Dedifferentiated amniotic fluid mesenchymal stem cell (primary cell): ENCODE data around the gene PRKACA.

Source experiments
- DNase-seq: peaks from one replicate; pipeline ENCODE4 v3.0.0-alpha.2; 2016; ENCODE audit errors: extremely low spot score

The PRKACA gene

DNA sequence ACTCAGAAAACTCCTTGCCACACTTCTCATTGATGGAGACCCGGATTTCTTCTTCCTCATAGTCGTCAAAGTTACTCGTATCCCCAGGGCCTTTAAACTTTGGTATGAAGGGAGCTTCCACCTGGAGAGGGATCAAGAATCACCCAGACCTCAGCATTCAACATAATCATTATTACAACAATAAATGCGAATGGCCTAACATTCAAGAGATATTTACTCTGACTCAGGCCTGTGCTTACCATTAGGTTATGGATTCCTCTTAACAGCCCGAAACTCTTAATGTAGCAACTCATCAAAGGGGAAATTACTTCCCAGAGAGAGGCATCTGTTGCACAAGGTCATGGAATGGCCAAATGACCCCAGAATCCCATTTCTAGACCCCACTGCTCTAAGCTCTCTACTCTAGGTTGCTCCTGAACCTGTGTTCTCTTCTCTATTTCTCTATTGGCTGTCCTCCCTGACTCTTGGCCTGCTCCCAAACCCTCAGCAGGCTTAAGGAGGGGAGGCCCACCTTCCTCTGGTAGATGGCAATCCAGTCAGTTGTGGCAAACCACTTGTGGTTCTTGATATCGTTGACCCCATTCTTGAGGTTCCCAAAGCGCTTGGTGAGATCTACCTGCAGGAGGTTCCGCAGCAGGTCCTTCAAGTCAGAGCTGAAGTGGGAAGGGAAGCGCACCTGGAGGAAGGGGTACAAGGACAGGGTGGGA is 24.3 kb downstream of the PRKACA start:
- no peak for DNase-seq

DNA sequence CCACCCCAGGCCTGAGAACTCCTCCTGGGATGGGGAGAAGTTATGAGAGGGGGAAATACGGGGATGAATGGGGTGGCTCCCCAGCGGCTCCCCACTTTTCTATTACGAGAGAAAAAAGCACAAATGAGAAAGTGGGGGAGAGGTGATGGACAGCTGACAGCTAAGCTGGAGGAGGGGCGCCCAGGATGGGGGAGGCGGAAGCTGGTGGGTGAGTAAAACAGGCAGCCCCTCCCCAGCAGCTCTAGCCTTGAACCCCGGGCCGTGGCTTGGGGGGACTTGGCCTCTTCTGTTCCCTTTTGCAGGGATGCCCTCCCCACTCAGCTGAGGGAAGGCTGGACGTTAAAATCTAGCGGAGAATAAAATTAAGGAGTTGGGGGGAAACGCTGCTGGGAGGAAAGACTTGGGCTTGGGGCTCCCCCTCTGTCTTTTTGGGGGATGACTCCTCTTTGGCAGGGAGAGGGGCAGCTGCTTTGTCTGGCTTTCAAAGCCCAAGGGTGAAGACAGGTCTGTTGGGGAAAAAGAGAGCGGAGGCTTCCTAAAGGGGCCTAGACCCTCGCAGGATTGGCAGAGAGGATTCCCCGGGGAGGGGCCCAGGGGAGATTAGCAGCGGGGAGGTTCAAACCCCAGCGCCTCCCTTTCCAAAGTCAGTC is 25.6 kb downstream of the PRKACA start:
- DNase-seq = no peak

DNA sequence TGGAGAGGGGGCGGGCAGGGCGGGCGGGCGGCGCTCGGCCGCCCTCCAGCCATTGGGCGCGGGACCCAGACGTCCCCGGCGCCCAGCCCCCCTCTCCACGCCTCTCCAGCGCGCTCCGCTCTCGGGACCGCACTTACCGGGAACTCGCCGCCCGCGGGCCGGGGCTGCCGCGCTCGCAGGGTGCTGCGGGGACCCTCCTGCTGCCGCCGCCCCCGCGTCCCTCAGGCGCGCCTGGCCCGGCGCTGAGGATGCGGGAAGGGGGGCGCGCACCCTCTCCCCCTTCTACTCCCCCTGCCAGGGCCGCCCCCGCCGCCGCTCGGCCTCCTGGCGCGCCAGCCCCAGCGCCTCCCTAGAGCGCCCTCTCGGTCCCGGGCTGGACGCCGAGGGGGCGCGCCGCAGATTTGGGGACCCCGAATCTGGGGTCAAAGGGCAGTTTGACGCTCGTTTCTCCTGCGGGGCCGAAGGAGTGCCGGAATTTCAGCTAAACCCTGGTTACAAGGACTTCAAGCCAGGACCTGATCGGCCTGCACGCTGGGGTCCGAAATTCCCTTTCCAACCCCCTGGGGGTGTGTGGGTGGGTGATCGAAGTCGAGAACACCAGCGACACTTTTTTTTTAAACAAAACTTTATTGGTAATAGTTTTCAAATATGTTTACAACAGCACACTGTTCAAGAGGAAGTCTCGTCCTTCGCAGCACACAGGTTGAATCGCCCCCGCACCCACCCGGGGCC is 26.3 kb downstream of the PRKACA start:
- DNase-seq = peak; percentile 19

DNA sequence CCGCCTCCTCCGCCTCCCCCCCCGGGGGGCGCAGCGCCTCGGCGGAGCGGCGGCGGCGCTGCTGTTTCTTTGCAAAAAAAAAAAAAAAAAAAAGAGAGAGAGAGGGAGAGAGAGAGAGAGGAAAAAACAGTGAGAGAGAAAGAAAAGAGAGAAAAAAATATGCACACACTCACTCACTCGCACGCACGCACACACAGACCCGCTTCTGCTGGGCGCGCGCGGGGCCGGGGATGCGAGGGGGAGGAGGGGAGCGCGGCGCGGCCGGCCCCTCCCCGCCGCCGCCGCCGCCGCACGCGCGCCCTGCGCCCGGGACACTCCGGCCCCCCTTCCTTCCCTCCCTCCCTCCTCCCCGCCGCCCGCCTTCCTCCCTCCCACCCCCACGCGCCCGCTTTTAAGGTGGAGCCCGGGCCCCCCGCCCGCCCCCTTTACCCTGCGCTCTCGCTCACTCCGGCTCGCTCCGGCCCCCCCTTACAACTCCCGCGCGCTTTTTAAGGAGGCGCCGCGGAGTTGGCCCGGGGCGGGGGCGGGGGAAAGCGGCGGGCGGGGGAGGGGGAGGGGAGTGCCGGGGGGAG is 27.0 kb downstream of the PRKACA start, which contains the start of gene SAMD1:
TSS of gene SAMD1 (minus strand) at position 243 of the 572 bp plus-strand sequence.
- DNase-seq = peak; percentile 74

DNA sequence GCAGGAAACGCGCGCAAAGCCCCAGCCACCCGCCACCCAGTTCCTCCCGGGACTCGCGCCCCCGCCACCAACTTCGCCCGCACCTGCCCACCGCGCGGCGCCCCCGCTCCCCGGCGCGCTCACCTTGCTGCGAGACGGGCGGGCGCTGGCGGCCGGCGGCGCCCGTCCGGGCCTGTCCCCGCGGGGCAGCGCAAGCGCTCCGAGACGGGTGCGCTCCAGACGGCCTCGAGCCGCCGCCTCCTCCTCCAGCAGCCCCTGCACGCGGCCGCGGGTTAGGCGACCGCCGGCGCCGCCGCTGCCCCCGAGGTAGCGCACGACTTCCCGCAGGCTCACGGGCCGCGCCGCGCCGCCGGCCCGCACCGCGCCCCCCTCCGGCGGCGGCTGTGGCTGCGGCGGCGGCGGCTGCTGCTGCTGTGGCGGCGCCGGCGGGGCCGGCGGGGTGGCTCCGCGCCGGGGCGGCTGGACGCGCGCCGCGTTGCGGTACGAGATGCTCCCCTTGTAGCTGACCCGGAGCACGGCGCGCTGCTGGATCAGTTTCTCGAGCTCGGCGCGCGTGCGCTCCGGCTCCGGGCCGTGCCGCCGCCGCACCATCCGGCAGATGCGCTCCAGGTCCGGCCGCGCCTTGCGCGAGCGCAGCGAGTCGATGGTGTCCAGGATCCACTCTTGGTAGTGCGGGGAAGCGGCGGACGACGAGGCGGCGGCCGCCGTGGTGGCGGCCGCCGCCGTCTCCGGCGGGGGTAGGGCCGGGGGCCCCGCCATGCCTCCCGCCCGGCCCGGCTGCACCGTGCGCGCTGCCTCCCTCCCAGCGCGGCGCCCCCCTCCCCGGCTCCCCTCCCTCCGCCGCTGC is 27.7 kb downstream of the PRKACA start:
- DNase-seq = peak; percentile 44

DNA sequence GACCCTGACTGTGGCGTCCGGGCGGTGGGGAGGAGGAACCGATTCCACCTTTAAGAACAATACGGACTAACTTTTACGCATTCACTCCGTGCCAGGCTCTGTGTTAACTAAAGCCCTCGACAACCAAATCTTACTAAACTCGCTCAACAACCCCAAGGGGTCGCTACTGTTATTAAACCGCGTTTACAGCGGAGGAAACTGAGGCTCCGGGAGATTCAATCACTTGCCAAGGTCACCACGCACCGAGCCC is 28.2 kb downstream of the PRKACA start:
- no peak for DNase-seq

DNA sequence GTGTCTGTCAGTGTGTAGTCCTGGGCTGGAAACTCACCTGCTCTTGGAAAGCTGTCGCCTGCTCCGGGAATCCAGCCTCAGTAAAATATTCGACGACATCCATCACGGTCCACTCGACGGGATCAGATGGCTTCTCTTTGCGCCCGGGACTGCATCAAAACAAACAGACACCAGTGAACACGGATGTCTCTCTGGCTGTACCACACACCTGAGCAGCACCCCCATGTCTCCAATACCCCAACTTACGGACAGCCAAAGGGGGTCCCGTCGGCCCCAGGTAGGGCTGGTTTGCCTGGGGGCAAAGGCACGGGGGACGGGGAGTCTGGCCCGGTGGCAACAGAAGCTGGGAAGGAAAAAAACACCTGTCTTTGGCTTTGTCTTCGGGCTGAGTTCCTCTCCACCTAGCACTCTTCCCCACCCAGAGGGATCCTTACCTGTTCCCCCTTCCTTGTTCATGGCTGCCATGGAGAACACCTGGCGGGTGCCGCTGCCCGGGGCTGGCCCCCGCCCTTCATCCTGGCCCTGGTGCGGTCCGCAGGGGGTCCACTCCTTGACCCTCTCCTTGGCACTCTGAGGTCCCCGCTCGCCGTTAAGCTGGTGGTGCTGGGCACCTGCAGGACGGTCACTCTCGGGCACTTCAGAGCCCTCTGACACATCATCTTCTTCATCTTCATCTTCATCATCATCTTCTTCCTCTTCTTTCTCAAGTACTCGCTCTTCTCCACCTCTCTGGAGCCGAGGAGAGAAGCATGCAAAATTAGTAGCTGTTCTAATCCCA is 28.7 kb downstream of the PRKACA start:
- no peak for DNase-seq

DNA sequence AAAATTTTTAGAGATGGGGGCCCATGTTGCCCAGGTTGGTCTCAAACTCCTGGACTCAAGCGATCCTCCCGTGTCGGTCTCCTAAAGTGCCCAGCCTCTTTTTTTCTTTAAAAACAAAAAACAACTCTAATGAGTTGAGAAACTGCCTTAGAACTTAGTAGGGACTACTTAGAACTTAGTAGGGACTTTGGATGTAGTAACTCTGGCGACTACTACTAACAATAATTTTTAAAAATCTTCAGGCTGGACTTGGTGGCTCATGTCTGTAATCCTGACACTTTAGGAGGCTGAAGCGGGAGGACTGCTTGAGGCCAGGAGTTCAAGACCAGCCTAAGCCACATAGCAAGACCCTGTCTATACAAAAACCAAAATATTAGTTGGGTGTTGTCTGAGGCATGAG is 31.5 kb downstream of the PRKACA start:
- no peak for DNase-seq

DNA sequence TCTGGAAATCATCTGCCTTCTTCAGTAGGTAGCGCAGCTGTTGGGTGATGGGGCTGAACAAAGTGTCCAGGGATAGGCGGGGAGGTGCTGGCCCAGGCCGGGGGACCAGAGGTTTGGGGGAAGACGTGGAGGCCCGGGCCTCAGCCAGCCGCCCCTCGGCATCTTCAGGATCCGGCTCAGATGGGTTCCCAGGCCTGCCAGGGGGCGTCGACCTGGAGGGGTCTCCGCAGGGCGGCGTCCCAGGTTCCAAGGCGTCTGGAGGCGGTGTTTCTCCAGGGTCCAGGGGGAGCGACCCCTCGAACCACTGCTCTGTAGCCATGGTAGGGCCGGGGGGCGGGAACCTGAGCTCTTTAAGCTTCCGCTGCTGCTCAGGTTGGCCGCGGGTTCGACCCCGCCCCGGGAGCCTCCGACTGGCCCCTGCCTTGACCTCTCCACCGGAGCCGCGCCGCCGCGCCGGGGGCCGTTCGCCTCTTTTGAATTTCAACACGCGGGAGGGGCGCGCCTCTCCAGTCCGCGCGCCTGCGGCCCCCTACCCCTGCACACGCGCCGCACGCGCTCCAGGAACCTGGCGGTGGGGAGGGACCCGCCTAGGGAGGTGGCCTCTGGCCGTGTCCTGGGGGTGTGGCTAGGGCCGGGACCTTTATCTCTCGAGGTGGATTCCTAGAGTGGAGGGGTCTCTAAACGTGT is 32.1 kb downstream of the PRKACA start, which contains the start of gene C19orf67:
TSS of gene C19orf67 (minus strand) at position 475 of the 687 bp plus-strand sequence. CDS start at position 319, 156 bp downstream.
- no peak for DNase-seq

DNA sequence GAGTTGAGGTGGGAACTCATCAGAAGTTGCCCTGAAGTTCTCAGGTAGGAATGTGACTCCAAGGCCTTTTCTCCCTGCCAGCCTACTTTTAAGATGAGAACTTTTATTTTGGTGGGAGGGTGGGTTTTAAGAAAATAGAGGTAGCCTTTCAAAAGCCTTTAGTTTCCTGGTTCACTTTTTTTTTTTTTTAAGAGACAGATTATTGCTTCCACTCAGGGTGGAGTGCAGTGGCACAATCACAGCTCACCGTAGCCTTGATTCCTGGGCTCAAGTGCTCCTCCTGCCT is 34.9 kb downstream of the PRKACA start:
- DNase-seq = no peak

DNA sequence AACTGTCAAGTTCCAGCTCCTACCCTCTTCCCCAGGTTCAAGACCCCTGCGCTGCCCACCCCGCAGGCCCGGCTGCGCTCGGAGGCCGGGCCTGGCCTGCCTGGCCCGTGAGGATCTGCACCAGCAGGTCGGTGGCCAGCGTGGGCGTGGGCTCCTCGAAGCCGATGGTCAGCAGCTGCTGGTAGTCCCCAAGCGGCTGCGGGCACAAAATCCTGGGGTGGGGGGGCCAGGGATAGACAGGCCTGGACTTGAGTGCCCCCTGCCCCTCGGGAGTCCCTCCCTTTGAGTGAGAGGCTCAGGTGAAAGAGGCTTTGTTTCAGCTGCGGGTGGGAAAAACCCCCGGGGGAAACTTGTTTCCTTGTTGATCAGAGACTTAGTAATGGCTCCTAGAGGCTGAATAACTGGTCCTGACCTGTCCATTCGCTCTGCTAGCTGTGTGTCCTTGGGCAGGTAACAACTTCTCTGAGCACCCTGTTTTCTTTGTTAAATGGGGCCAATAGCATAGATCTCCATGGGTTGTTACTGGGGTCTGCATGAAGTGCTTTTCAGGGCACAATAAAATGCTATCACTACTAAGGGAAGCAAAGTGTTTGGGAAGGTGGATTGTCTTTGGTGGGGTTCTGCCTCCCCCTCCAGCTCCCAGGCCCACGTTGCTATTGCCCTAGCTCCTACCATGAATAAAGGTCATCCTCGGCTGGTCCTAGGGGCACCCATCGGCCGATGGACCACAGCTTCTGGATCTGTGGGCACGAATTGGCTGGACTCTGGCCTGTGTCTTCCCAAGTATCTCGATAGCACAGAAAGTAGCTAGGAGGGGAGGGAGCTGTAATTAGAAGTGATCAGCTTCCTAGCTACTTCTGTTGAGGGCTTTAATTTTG is 35.5 kb downstream of the PRKACA start:
- DNase-seq = no peak

DNA sequence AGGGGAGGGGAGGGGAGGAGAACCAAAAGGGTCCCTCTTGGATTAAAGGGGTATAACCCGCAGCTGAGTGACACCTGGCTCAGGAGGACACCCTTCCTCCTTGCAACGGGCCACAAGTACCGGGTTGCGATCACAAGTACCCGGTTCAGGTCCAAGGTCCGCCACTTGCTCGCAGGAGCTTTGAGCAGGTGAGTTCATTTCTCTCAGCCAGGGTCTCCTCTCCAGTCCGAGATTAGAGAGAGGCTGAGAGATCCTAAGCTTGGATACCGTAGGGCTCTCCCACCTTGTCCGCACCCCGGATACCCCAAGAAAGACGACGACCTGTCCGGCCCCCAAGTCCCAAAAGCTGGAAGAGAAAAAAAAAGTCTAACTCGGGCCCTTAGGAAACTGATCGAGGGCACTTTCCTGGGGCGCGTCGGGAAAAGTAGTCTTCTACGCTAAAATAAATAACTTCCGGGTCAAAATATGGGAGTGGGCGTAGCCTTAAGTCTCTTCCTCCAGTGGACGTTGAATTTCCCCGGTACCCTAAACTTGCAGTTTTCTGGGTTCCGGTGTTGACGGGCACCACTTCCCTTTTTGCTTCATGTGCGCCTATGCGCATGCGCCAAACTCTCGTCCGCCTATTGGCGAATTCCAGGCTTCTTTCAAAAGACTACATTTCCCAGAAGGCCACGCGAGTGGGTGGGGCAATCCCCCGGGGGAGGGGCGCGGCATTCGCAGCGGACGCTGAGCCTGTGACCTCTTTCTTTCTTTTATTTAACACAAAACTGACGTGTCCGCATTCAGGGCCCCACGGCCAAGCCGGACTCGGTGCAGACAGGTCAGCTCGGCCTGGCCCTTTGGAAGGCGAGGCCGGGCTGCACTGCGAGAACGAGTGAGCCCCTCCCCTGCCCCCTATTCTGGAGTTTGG is 36.4 kb downstream of the PRKACA start:
- peak; percentile 99 for DNase-seq

DNA sequence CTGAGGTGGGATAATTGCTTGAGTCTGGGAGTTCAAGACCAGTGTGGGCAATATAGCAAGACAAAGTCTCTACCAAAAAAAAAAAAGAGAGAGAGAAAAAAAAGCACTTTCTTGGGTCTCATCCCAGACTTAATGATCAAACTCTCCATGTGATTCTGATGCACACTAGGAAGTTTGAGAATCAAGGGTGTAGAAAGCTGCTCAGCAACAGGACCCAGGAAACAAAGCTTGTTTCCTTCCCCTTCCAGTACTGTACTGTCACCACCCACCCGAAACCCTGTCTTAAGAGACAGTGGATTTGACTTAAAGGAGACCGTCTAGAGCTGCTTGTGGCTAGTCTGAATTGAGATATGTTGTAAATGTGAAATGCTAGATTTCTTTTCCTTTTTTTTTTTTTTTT is 39.2 kb downstream of the PRKACA start:
- no peak for DNase-seq

DNA sequence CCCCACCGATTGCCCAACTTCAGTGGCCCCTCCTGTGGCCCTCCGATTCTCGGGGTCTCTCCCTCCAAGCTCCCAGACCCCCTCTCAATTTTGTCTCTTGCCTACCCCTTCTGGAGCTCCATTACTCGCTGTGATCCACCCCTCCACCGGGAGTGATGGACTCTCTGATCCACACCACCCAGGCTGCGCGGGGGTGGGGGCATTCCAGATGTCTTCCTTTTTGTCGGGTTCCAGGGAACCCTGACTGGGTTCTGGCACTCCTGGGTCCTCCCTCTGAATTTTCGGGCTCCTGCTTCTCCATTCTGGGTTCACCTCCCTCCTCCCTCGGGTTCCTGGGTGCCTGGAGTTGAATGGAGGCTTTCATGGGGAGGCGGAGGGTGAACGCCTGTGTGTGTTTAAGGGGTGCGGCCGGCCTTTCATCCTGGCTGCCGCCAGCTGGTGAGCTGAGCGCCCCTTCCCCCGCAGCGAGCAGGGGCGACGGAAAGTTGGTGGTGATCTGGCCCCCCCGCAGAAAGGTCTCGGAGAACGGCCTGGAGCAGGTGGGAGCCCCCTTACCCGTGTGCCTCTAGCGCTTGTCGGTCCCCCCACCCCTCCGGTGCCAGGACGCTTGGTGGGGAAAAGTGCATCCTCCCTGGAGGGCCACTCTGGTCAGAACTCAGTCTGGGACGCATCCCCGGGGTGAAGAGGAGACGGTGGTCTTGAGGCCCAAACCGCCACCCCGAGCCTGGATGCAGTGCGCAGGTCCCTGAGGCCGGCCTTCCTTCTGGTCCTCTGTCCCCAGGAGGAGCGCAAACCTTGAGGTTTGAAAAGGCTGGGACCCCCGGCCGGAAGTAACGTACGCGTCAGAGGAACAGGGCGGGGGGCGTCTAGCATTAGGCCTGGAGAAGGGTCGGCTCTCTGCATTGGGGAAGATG is 43.4 kb downstream of the PRKACA start:
- DNase-seq = no peak

DNA sequence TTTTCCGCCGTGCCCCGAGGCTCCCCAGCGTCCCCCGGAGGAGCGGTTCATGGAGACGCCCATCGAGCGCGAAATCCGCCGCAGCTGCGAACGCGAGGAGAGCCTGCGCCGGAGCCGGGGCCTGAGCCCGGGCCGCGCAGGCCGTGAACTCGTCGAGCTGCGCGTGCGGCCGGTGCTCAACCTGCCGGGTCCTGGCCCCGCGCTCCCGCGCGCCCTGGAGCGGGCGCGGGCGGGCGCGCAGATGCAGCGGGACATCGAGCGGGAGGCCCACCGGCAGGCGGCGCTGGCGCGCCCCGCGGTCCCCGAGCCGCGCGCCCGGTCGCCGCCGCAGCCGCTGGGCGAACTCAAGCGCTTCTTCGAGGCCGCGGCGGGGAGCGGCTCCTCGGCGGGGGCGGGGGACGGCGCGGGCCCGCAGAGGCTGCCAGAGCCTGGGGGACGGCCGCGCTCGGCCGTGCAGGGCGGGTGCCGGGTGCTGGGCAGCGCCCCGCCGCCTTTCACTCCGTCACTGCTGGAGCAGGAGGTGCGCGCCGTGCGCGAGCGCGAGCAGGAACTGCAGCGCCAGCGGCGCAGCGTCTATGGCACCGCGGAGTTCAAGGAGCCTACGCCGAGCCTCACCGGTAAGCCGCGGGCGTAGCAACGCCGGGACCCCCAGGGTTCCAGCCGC is 44.2 kb downstream of the PRKACA start:
- peak; percentile 32 for DNase-seq

DNA sequence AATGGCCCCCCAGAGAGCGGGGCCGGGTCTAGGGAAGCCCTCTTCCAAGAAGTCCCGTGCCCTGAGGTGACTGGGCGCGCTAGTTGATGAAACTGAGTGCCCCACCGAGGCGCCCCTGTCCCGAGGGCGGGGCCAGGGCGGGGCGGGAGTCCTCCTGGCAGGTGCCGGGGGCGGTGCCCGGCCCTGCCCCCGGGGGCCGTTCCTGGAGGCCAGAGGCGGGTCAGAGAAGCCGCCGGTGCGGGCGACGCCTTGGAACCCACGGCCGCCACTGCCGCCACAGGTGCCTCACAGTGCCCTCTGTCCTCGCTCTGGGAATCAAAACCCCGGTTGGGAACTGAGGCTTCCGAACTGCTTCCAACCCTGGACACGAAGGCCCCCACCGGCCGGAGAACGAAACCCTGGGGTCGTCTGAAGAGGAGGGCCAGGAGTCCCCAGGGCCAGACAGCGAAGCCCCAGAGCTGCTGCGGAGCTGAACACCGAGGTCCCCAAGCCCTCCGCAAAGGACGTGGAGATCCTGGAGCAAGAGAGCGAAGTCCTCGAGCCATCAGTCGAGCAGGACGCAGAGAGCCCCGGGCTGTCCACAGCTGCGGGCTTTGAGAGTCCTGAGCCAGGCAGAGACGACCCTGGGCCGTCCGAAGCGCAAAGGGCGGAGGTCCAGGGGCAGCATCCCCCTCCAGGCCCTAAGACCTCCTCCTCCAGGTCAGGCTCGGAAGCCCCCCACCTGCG is 44.9 kb downstream of the PRKACA start, which contains the start of gene MISP3:
TSS of gene MISP3 (plus strand) at position 252 of the 726 bp plus-strand sequence. CDS start 524 bp downstream, outside the sequence.
- DNase-seq = no peak
